HCT116 (cell line): ENCODE results near the gene PDCD1LG2. TPM values are rescaled to one million over a fixed set of nuclear protein-coding genes. Genes with fewer than 3 reads are reported as not detected.

Source experiments
- ATAC-seq: fragments of 200-7000 bp; cut with Tn5 transposase; 2 replicates; pipeline ENCODE4 v1.9.1; 2020; ENCODE audit warnings: mild to moderate bottlenecking, moderate library complexity
- BruUV-seq: library from RNA; stranded (reverse); fragments of 400-500 nt; replicated peaks from 2 replicates; lab custom pipeline; 2021; lab: Mats Ljungman, UMichigan
- CTCF ChIA-PET: fragments of 300-600 bp; sonication (Branson Sonifier 250); formaldehyde crosslinking; loops from one replicate; lab custom pipeline; 2021; ENCODE audit warnings: antibody characterized with exemption; lab: Charles Lee
- POLR2A ChIA-PET: fragments of 300-600, 350-600 bp; sonication (Branson Sonifier 250); formaldehyde crosslinking; loops from one replicate; lab custom pipeline; 2021; ENCODE audit warnings: antibody characterized with exemption; lab: Charles Lee
- RAD21 ChIA-PET, 2 experiments: fragments of 300-600 bp; sonication (Branson Sonifier 250); formaldehyde crosslinking; loops; one replicate each; lab custom pipeline; 2023; ENCODE audit warnings: low total read pairs in 2 of 2; ENCODE audit not compliant: uncharacterized antibody in 2 of 2, unreplicated experiment in 2 of 2, low non-redundant PET in 1 of 2; lab: Charles Lee
- DNase-seq: peaks from one replicate; pipeline ENCODE4 v3.0.0-alpha.2; 2010; ENCODE audit warnings: low read depth, low spot score
- H2AFZ ChIP-seq: fragments of 200-600 bp; shearing (Covaris generic), sonication (generic); 2 replicates; pipeline ENCODE4 v1.6.1; 2017; ENCODE audit warnings: low read depth, mixed run types, mixed read lengths, antibody characterized with exemption, low read length; ENCODE audit not compliant: poor library complexity, severe bottlenecking
- H3K27ac ChIP-seq: 2 replicates; pipeline ENCODE4 v1.5.1; 2012; ENCODE audit warnings: low read depth, low read length
- H3K27me3 ChIP-seq: fragments of 200-600 bp; sonication (generic); 2 replicates; pipeline ENCODE4 v1.6.1; 2016; ENCODE audit warnings: mixed run types, low read length, mixed read lengths; ENCODE audit not compliant: insufficient read depth
- H3K36me3 ChIP-seq, 2 experiments: fragments of 200-500 bp in 1 of 2; fragments of 200-600 bp in 1 of 2; sonication (Bioruptor generic) in 1 of 2; sonication (generic) in 1 of 2; 2 replicates each; pipeline versions ENCODE4 v1.5.1 to v1.6.1; 2014 to 2016; ENCODE audit warnings: low read length in 2 of 2, inconsistent platforms in 1 of 2, mixed read lengths in 1 of 2, mixed run types in 1 of 2; ENCODE audit not compliant: insufficient read depth in 2 of 2, control insufficient read depth in 1 of 2
- H3K4me1 ChIP-seq, 2 experiments: fragments of 200-600 bp in 1 of 2; sonication (generic) in 1 of 2; 2 replicates each; pipeline versions ENCODE4 v1.5.1 to v1.6.1; 2012 to 2017; ENCODE audit warnings: low read length in 2 of 2, inconsistent platforms in 1 of 2, mild to moderate bottlenecking in 1 of 2, mixed read lengths in 1 of 2, mixed run types in 1 of 2, moderate library complexity in 1 of 2; ENCODE audit not compliant: insufficient read depth in 2 of 2, control insufficient read depth in 1 of 2
- H3K4me2 ChIP-seq: fragments of 200-600 bp; sonication (generic); 2 replicates; pipeline ENCODE4 v1.6.1; 2017; ENCODE audit warnings: mixed run types, low read length, mixed read lengths
- H3K4me3 ChIP-seq, 2 experiments: fragments of 200-600 bp in 1 of 2; sonication (generic) in 1 of 2; replicated peaks in 1 of 2; 2 replicates each; pipeline ENCODE4 v1.5.1; 2011 to 2016; ENCODE audit warnings: low read length in 2 of 2, control low read depth in 1 of 2, low read depth in 1 of 2, mild to moderate bottlenecking in 1 of 2, mixed read lengths in 1 of 2, mixed run types in 1 of 2
- H3K79me2 ChIP-seq: fragments of 200-600 bp; sonication (generic); 2 replicates; pipeline ENCODE4 v1.6.1; 2017; ENCODE audit warnings: mild to moderate bottlenecking, mixed run types, low read length, moderate library complexity, mixed read lengths; ENCODE audit not compliant: insufficient read depth
- H3K9ac ChIP-seq: fragments of 200-600 bp; sonication (generic); 2 replicates; pipeline ENCODE4 v1.6.1; 2016; ENCODE audit warnings: low read length, mixed read lengths
- H3K9me2 ChIP-seq: fragments of 200-600 bp; sonication (generic), shearing (Covaris generic); 2 replicates; pipeline ENCODE4 v1.6.1; 2017; ENCODE audit warnings: mixed run types, mild to moderate bottlenecking, moderate library complexity; ENCODE audit not compliant: insufficient read depth
- H3K9me3 ChIP-seq, 2 experiments: fragments of 200-500 bp in 1 of 2; fragments of 200-600 bp in 1 of 2; sonication (Bioruptor generic) in 1 of 2; sonication (generic) in 1 of 2; 2 replicates each; pipeline ENCODE4 v1.6.1; 2014 to 2017; ENCODE audit warnings: low read length in 2 of 2, mixed read lengths in 2 of 2, inconsistent platforms in 1 of 2, low read depth in 1 of 2, mild to moderate bottlenecking in 1 of 2, mixed run types in 1 of 2, moderate library complexity in 1 of 2; ENCODE audit not compliant: control insufficient read depth in 1 of 2, insufficient read depth in 1 of 2
- H4K20me1 ChIP-seq: fragments of 200-600 bp; sonication (generic), shearing (Covaris generic); 2 replicates; pipeline ENCODE4 v1.6.1; 2017; ENCODE audit warnings: mixed run types, mild to moderate bottlenecking, moderate library complexity; ENCODE audit not compliant: insufficient read depth
- CBX3 ChIP-seq: IDR thresholded peaks from 2 replicates; pipeline ENCODE4 v1.6.1; 2012; ENCODE audit warnings: low read depth
- CEBPB ChIP-seq: IDR thresholded peaks from 2 replicates; pipeline ENCODE4 v1.6.1; 2012; ENCODE audit warnings: low read depth
- CTCF ChIP-seq, 3 experiments: fragments of 200-600 bp in 1 of 3; sonication (generic) in 1 of 3; IDR thresholded peaks in 2 of 3; conservative IDR thresholded peaks in 1 of 3; 2 replicates each; pipeline ENCODE4 v1.5.1; 2012 to 2017; ENCODE audit warnings: low read depth in 2 of 3, low read length in 2 of 3, antibody characterized with exemption in 1 of 3, borderline replicate concordance in 1 of 3, control low read depth in 1 of 3, mild to moderate bottlenecking in 1 of 3, mixed read lengths in 1 of 3, mixed run types in 1 of 3, moderate library complexity in 1 of 3; ENCODE audit not compliant: insufficient read depth in 1 of 3
- EGR1 ChIP-seq: IDR thresholded peaks from 2 replicates; pipeline ENCODE4 v1.6.1; 2012; ENCODE audit warnings: low read depth
- ELF1 ChIP-seq: IDR thresholded peaks from 2 replicates; pipeline ENCODE4 v1.6.1; 2012; ENCODE audit warnings: low read depth, borderline replicate concordance
- EZH2 ChIP-seq: fragments of 200-600 bp; sonication (generic); IDR thresholded peaks from 2 replicates; pipeline ENCODE4 v1.6.1; 2017; ENCODE audit warnings: antibody characterized with exemption, mixed run types
- EZH2phosphoT487 ChIP-seq: fragments of 200-600 bp; IDR thresholded peaks from 2 replicates; pipeline ENCODE4 v1.6.1; 2018; ENCODE audit warnings: antibody characterized with exemption, borderline replicate concordance
- FOSL1 ChIP-seq: IDR thresholded peaks from 2 replicates; pipeline ENCODE4 v1.6.1; 2012; ENCODE audit warnings: low read depth
- JUND ChIP-seq: IDR thresholded peaks from 2 replicates; pipeline ENCODE4 v1.6.1; 2012
- POLR2A ChIP-seq: IDR thresholded peaks from 2 replicates; pipeline ENCODE4 v1.7.0; 2011; ENCODE audit warnings: borderline replicate concordance; ENCODE audit not compliant: insufficient read depth, insufficient read length; ENCODE audit errors: extremely low read depth
- POLR2AphosphoS5 ChIP-seq: IDR thresholded peaks from 2 replicates; pipeline ENCODE4 v1.6.1; 2011; ENCODE audit warnings: mild to moderate bottlenecking, low read depth, low read length, moderate library complexity
- RAD21 ChIP-seq: IDR thresholded peaks from 2 replicates; pipeline ENCODE4 v1.6.1; 2012; ENCODE audit warnings: low read depth, mild to moderate bottlenecking
- SP1 ChIP-seq: IDR thresholded peaks from 2 replicates; pipeline ENCODE4 v1.6.1; 2012; ENCODE audit warnings: low read depth
- SRF ChIP-seq: IDR thresholded peaks from 2 replicates; pipeline ENCODE4 v1.6.1; 2012; ENCODE audit warnings: low read depth
- TCF7L2 ChIP-seq: IDR thresholded peaks from 2 replicates; pipeline ENCODE4 v1.7.0; 2011; ENCODE audit warnings: borderline replicate concordance, inconsistent platforms; ENCODE audit not compliant: insufficient read depth, insufficient read length; ENCODE audit errors: extremely low read depth
- YY1 ChIP-seq: IDR thresholded peaks from 2 replicates; pipeline ENCODE4 v1.6.1; 2011; ENCODE audit warnings: low read length, low read depth, moderate library complexity, mild to moderate bottlenecking; ENCODE audit not compliant: insufficient replicate concordance; ENCODE audit errors: extremely low read depth
- ZFX ChIP-seq: fragments of 450-650 bp; IDR thresholded peaks from 2 replicates; pipeline ENCODE4 v1.6.1; 2017
- intact Hi-C: fragments of 100-400 bp; cut with micrococcal nuclease; formaldehyde crosslinking; loops from 2 replicates; pipeline ENCODE4 v1.10.0; 2022
- total RNA-seq: library from RNA; stranded (reverse); gene quantifications from one replicate; pipeline ENCODE4 v1.2.1, GENCODE V29; 2021; ENCODE audit not compliant: unreplicated experiment
- TF ChIP-seq, protein P1 (sequence below): IDR thresholded peaks from 2 replicates; pipeline ENCODE4 v1.6.1; 2012; ENCODE audit warnings: low read depth
- TF ChIP-seq, protein P2 (sequence below): IDR thresholded peaks from 2 replicates; pipeline ENCODE4 v1.6.1; 2011; ENCODE audit warnings: mild to moderate bottlenecking, low read length, moderate library complexity; ENCODE audit not compliant: insufficient replicate concordance; ENCODE audit errors: extremely low read depth
- TF ChIP-seq, protein P3 (sequence below): IDR thresholded peaks from 2 replicates; pipeline ENCODE4 v1.6.1; 2012

PDCD1LG2 gene
- total RNA-seq, 1 experiment from 2014 or later, result not detected

DNA sequence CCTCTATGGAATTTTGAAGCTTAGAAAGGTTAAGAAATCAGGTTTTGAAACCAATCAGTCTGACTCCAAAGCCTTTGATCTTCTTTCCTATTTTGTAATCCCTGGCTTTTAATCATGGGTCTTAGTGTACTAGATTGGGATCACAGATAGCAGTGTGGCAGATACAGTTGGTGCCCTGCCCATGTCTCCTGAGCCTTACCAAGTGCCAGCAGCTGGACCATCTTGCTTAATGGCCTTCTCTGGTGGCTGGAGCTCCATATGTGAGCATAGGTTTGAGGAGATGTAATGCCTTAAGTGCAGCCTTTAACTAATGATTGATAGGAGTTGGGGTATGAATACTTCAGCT, 101.8 kb downstream of the PDCD1LG2 start:
- Histone ChIP-seq H3K27ac (no peak overlapping the region), H3K4me3 (no peak overlapping the region), H3K9me3 (no peaks in the 10 kb centered on the region), H3K4me1 (0 out of 4 replicates have a peak, but pooled peaks cover 0 to 6% of the 10 kb centered on the region in 2 experiments), H3K4me2 (no peak overlapping the region), H2AFZ (no peak overlapping the region), H4K20me1 (no peaks in the 10 kb centered on the region), H3K36me3 (no peaks in the 10 kb centered on the region), H3K79me2 (no peaks in the 10 kb centered on the region), H3K27me3 (no peaks in the 10 kb centered on the region), H3K9ac (no peak overlapping the region), H3K9me2 (no peaks in the 10 kb centered on the region; the same call in 1 of the 2 replicates)
- POLR2A ChIA-PET, result no interaction called here
- RAD21 ChIA-PET, result no interaction called here
- CTCF ChIA-PET, result no interaction called here
- DNase-seq, result no peak
- intact Hi-C loops, result no loop called here
- TF ChIP-seq CTCF (IDR thresholded peaks at IDR 0.05 in 2 of 3, conservative IDR thresholded peaks at IDR 0.05 in 1 of 3; ENCODE audit: borderline replicate concordance in 1 of 3, insufficient read depth in 1 of 3, low read depth in 2 of 3, low read length in 2 of 3), result no peak
- no peak for TF ChIP-seq ZFX
- TF ChIP-seq POLR2A, result no peak
- TF ChIP-seq JUND, result no peak
- TF ChIP-seq EZH2phosphoT487, result no peak
- no peak for TF ChIP-seq CEBPB
- TF ChIP-seq POLR2AphosphoS5, result no peak
- TF ChIP-seq CBX3, result no peak
- TF ChIP-seq ELF1, result no peak
- TF ChIP-seq TCF7L2, result no peak
- no peak for TF ChIP-seq EGR1
- TF ChIP-seq SRF, result no peak
- no peak for TF ChIP-seq EZH2
- TF ChIP-seq, protein P1, sequence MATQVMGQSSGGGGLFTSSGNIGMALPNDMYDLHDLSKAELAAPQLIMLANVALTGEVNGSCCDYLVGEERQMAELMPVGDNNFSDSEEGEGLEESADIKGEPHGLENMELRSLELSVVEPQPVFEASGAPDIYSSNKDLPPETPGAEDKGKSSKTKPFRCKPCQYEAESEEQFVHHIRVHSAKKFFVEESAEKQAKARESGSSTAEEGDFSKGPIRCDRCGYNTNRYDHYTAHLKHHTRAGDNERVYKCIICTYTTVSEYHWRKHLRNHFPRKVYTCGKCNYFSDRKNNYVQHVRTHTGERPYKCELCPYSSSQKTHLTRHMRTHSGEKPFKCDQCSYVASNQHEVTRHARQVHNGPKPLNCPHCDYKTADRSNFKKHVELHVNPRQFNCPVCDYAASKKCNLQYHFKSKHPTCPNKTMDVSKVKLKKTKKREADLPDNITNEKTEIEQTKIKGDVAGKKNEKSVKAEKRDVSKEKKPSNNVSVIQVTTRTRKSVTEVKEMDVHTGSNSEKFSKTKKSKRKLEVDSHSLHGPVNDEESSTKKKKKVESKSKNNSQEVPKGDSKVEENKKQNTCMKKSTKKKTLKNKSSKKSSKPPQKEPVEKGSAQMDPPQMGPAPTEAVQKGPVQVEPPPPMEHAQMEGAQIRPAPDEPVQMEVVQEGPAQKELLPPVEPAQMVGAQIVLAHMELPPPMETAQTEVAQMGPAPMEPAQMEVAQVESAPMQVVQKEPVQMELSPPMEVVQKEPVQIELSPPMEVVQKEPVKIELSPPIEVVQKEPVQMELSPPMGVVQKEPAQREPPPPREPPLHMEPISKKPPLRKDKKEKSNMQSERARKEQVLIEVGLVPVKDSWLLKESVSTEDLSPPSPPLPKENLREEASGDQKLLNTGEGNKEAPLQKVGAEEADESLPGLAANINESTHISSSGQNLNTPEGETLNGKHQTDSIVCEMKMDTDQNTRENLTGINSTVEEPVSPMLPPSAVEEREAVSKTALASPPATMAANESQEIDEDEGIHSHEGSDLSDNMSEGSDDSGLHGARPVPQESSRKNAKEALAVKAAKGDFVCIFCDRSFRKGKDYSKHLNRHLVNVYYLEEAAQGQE, result no peak
- TF ChIP-seq, protein P2, sequence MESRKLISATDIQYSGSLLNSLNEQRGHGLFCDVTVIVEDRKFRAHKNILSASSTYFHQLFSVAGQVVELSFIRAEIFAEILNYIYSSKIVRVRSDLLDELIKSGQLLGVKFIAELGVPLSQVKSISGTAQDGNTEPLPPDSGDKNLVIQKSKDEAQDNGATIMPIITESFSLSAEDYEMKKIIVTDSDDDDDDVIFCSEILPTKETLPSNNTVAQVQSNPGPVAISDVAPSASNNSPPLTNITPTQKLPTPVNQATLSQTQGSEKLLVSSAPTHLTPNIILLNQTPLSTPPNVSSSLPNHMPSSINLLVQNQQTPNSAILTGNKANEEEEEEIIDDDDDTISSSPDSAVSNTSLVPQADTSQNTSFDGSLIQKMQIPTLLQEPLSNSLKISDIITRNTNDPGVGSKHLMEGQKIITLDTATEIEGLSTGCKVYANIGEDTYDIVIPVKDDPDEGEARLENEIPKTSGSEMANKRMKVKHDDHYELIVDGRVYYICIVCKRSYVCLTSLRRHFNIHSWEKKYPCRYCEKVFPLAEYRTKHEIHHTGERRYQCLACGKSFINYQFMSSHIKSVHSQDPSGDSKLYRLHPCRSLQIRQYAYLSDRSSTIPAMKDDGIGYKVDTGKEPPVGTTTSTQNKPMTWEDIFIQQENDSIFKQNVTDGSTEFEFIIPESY, result no peak
- TF ChIP-seq, protein P3, sequence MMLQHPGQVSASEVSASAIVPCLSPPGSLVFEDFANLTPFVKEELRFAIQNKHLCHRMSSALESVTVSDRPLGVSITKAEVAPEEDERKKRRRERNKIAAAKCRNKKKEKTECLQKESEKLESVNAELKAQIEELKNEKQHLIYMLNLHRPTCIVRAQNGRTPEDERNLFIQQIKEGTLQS, result no peak
- TF ChIP-seq RAD21, result no peak
- TF ChIP-seq YY1, result no peak
- TF ChIP-seq SP1, result no peak
- TF ChIP-seq FOSL1, result no peak
- BruUV-seq, result no TSS peak
- ATAC-seq, result no peak; the same call in 1 of the 2 replicates
